ENCODE data around the gene OR9Q2.

DNA sequence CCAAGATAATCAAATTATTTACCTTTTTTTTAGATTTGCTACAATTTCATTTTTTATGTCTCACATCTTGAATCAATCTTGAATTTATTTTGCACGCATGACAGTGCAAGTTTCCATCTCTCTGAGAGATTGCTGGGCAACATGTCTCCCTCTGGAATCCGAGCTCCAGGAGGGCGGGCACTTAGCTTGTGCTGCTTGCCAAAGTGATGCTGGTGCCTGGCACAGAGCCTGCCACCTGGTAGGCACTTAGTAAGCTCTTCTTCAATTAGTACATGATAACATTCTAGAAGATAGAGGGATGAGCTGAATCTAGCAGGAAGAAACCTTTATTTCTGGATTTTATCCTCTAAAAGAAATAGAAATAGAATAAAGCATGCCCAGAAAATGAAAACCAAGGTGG lies 36.1 kb upstream of the OR9Q2 start:
- no peak for TF ChIP-seq POLR2A (IDR thresholded peaks at IDR 0.05)
- TF ChIP-seq, protein P1, sequence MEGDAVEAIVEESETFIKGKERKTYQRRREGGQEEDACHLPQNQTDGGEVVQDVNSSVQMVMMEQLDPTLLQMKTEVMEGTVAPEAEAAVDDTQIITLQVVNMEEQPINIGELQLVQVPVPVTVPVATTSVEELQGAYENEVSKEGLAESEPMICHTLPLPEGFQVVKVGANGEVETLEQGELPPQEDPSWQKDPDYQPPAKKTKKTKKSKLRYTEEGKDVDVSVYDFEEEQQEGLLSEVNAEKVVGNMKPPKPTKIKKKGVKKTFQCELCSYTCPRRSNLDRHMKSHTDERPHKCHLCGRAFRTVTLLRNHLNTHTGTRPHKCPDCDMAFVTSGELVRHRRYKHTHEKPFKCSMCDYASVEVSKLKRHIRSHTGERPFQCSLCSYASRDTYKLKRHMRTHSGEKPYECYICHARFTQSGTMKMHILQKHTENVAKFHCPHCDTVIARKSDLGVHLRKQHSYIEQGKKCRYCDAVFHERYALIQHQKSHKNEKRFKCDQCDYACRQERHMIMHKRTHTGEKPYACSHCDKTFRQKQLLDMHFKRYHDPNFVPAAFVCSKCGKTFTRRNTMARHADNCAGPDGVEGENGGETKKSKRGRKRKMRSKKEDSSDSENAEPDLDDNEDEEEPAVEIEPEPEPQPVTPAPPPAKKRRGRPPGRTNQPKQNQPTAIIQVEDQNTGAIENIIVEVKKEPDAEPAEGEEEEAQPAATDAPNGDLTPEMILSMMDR (IDR thresholded peaks at IDR 0.05): no peak

Measured in uterus (tissue), 2 donors.